ENCODE data around the gene UGCG.

Gene UGCG

DNA sequence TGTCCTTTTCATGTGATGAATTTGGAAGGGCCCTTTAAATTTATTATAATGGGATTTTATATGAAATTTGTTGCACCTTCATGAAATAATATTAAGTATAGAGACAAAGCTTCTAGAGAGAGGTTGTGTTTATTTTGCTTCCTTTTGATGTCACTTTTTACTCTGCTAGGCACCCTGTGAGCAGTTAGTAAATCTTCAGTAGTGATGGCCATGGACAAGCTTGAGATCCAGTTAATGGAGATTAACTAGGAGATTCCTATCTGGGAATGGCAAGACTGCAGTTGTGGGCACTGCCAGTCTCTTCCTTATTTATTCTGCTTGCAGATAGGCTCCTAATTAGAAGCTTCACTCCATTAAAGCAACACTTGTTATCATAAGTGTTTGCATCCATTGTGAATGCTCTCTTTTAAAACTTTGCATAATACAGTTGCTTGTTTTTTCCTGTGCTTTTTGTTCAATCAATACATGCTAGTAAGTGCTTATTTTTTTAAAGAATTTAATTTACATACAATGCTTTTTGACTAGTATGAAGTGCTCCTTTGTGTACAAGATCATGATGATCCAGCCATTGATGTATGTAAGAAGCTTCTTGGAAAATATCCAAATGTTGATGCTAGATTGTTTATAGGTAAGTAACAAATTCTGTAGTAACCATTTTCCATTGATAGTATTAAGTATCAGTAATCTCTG is 25.9 kb downstream of the UGCG start:
- H3K27ac ChIP-seq = no peak overlapping the region

DNA sequence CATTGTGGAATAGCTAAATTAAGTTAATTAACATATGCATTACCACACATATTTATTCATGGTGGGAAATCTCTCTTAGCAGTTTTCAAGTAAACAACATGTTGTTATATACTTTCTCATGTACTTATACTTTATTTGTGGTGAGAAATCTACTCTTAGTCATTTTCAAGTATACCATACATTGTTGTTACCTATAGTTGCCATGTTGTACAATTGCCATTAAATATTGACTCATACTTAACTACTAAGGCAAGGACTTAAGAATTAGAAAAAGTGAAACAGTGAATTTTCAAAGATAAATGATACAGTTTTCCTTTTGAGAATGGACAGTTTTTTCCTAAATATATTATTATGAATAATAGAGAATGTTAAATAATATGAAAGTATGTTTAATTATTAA is 27.7 kb downstream of the UGCG start:
- no peak overlapping the region for H3K27ac ChIP-seq
- TF ChIP-seq, protein P1, sequence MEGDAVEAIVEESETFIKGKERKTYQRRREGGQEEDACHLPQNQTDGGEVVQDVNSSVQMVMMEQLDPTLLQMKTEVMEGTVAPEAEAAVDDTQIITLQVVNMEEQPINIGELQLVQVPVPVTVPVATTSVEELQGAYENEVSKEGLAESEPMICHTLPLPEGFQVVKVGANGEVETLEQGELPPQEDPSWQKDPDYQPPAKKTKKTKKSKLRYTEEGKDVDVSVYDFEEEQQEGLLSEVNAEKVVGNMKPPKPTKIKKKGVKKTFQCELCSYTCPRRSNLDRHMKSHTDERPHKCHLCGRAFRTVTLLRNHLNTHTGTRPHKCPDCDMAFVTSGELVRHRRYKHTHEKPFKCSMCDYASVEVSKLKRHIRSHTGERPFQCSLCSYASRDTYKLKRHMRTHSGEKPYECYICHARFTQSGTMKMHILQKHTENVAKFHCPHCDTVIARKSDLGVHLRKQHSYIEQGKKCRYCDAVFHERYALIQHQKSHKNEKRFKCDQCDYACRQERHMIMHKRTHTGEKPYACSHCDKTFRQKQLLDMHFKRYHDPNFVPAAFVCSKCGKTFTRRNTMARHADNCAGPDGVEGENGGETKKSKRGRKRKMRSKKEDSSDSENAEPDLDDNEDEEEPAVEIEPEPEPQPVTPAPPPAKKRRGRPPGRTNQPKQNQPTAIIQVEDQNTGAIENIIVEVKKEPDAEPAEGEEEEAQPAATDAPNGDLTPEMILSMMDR (IDR thresholded peaks at IDR 0.05) = no peak
- no peak for TF ChIP-seq ZFX (IDR thresholded peaks at IDR 0.05; ENCODE audit: borderline replicate concordance)

More for the DNA sequence above, 25.9 kb downstream of the UGCG start:
- no peak for TF ChIP-seq ZFX (IDR thresholded peaks at IDR 0.05; ENCODE audit: borderline replicate concordance)
- TF ChIP-seq, protein P1 (IDR thresholded peaks at IDR 0.05) = no peak

DNA sequence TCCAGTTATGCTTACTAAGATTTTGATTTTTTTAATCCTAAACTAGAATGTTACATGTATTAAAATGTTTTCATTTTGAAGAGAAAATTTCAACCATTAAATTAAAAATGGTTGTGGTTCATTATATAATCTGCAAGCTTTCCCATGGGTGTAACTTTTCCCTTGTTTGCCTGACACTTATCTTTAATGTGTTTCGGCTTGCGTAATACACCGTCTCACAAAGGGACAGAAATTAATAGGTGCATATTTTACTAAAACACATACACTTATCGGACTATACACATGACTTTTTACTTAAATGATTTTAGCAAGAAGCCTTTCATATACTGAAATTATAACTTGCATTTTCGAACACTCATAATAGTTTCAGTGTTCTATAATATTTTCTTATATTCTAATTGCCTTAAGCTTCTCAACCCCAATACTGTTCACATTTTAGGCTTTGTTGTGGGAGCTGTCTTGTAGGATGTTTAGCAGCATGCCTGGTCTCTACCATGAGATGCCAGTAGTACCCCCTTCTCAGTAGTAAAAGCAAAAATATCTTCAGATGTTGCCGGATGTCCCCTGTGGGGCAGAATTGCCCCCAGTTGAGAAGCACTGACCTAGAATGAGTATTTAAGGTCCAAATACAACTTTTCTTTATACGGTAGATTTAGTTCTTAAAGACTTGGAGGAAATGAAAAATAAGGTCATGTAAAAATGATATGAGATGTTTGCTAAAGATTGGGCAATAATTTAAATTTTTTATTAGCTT is 28.6 kb downstream of the UGCG start:
- no peak for TF ChIP-seq ZFX (IDR thresholded peaks at IDR 0.05; ENCODE audit: borderline replicate concordance)
- TF ChIP-seq, protein P1 (IDR thresholded peaks at IDR 0.05) = no peak
- no peak overlapping the region for H3K27ac ChIP-seq

DNA sequence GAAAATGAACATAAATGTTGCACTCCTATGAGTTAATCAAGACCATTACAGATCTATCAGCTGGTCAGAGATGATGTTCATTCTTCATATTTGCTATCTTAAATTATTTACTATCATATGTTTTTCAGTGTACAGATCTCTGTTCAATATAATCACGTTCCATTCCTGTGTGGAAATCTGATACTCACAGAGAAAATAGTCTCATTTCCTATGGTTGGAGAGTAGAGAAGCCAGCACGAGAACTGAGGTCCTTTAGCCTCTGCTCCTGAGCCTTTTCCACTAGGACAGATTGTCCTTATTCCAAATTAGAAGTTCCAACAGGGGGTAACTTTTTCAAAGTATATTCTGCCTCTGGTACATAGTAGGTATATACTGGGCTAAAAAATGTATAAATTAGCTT is 29.2 kb downstream of the UGCG start:
- no peak overlapping the region for H3K27ac ChIP-seq
- TF ChIP-seq, protein P1 (IDR thresholded peaks at IDR 0.05) = no peak
- TF ChIP-seq ZFX (IDR thresholded peaks at IDR 0.05; ENCODE audit: borderline replicate concordance) = no peak

DNA sequence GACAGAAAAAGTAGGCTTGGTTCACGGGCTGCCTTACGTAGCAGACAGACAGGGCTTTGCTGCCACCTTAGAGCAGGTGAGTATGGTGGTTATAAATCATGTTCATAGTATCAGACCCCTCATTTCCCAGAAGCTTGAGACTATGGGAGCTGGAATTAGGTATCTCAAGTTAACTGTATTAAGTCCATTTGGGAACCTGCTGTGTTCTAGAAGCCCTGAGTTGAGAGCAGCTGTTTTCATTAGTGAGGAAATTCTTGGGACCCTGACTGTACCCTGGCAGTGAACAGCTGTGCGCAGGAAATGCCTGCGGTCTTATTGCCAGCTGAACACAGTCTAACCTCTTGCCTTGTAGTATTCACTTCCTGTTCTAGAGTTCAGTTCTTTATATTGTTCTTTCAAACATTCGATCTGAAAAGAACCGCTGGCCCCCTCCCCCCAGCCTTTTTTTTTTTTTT is 29.8 kb downstream of the UGCG start:
- H3K27ac ChIP-seq = no peak overlapping the region
- no peak for TF ChIP-seq ZFX (IDR thresholded peaks at IDR 0.05; ENCODE audit: borderline replicate concordance)
- TF ChIP-seq, protein P1 (IDR thresholded peaks at IDR 0.05) = no peak

DNA sequence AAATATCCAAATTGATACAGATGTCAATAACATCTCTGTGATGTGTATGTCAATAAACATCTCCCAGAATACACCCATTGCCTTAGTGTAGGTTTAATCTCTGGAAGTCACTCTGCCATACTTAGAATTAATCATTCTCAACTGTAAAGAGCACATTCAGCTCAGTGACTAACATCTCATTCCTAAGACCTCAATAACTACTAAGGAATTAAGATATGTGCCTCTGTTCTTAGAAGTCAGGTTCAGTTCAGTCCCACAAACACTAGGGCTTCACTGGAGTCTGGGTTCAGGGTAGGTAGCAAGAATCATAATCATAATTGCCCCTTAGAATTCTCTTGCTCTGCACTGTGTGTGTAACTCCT is 31.7 kb downstream of the UGCG start:
- H3K27ac ChIP-seq = no peak overlapping the region
- TF ChIP-seq ZFX (IDR thresholded peaks at IDR 0.05; ENCODE audit: borderline replicate concordance) = no peak
- TF ChIP-seq, protein P1 (IDR thresholded peaks at IDR 0.05) = no peak

DNA sequence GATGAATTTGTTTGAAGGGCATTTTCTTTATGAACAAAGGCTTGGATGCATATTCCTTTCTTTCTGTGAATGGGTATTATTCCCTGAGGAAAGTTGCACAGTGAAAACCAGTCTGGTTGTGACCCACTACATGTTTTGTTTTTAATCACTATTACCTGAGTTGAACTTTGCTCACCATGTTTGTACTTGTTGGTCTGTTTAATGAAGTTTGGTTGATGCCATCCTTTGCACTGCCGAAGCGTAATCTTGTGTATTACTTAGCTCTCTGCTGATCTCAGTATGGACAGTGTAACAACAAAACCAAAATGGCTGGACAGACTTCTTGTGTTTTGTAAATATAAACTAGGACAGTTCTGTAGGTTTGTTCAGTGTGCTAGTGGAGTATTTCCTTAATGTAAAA is 38.1 kb downstream of the UGCG start:
- no peak for TF ChIP-seq ZFX (IDR thresholded peaks at IDR 0.05; ENCODE audit: borderline replicate concordance)
- TF ChIP-seq, protein P1 (IDR thresholded peaks at IDR 0.05) = no peak
- no peak overlapping the region for H3K27ac ChIP-seq
